B cell (primary cell): Measurements from ENCODE around the gene ARHGDIA. TPM values are rescaled to one million over a fixed set of nuclear protein-coding genes. Genes with fewer than 3 reads are reported as not detected.

Experiments used
- ATAC-seq: fragments of 200-7000 bp; cut with Tn5 transposase; one replicate; pipeline ENCODE4 v1.10.0; 2021; ENCODE audit warnings: low read depth, mild to moderate bottlenecking, moderate number of reproducible peaks, moderate library complexity
- CTCF ChIA-PET: fragments of 350-600 bp; sonication (Branson Sonifier 250); formaldehyde crosslinking; loops from one replicate; lab custom pipeline; 2021; ENCODE audit warnings: antibody characterized with exemption, inconsistent platforms; lab: Charles Lee
- POLR2A ChIA-PET: fragments of 350-600 bp; sonication (Branson Sonifier 250); formaldehyde crosslinking; loops from one replicate; lab custom pipeline; 2021; ENCODE audit warnings: antibody characterized with exemption; lab: Charles Lee
- DNase-seq: peaks from one replicate; pipeline ENCODE4 v3.0.0; 2013
- H2AFZ ChIP-seq: 2 replicates; pipeline ENCODE4 v1.6.1; 2012; ENCODE audit warnings: mild to moderate bottlenecking, low read depth, low read length; ENCODE audit not compliant: insufficient read depth, poor library complexity, severe bottlenecking
- H3K27ac ChIP-seq, 2 donors: 1 replicate in 1 of 2; 2 replicates in 1 of 2; pipeline ENCODE4 v1.5.1; 2012 to 2013; ENCODE audit warnings: low read length in 2 of 2, mild to moderate bottlenecking in 2 of 2, moderate library complexity in 1 of 2
- H3K27me3 ChIP-seq, 4 experiments: fragments of 200-600 bp in 1 of 4; sonication (generic) in 1 of 4; replicated peaks in 1 of 4; 1 replicate in 2 of 4; 2 replicates in 2 of 4; pipeline versions ENCODE4 v1.6.1 to v1.7.0; 2013 to 2016; ENCODE audit warnings: low read length in 3 of 4, mild to moderate bottlenecking in 2 of 4, mixed read lengths in 1 of 4, moderate library complexity in 1 of 4; ENCODE audit not compliant: insufficient read depth in 4 of 4, control insufficient read depth in 3 of 4; ENCODE audit errors: control extremely low read depth in 1 of 4
- H3K36me3 ChIP-seq, 2 experiments: replicated peaks in 1 of 2; 1 replicate in 1 of 2; 2 replicates in 1 of 2; pipeline versions ENCODE4 v1.6.1 to v1.7.1; 2013; ENCODE audit warnings: low read length in 1 of 2; ENCODE audit not compliant: insufficient read depth in 2 of 2, control insufficient read depth in 1 of 2; ENCODE audit errors: control extremely low read depth in 1 of 2, extremely low read depth in 1 of 2
- H3K4me1 ChIP-seq, 2 donors: fragments of 200-600 bp in 1 of 2; sonication (generic) in 1 of 2; 1 replicate in 1 of 2; 2 replicates in 1 of 2; pipeline versions ENCODE4 v1.5.1 to v1.6.1; 2013 to 2017; ENCODE audit warnings: low read length in 2 of 2; ENCODE audit not compliant: control insufficient read depth in 2 of 2, insufficient read depth in 2 of 2
- H3K4me2 ChIP-seq: replicated peaks from 2 replicates; pipeline ENCODE3; 2012; ENCODE audit warnings: mild to moderate bottlenecking, low read depth, low read length; ENCODE audit not compliant: poor library complexity, severe bottlenecking
- H3K4me3 ChIP-seq, 5 experiments: fragments of 200-600 bp in 1 of 5; sonication (generic) in 1 of 5; 1 replicate in 3 of 5; 2 replicates in 2 of 5; pipeline versions ENCODE4 v1.5.1 to v1.7.0; 2011 to 2016; ENCODE audit warnings: low read length in 4 of 5, mild to moderate bottlenecking in 4 of 5, low read depth in 2 of 5, control low read depth in 1 of 5, moderate library complexity in 1 of 5; ENCODE audit not compliant: insufficient read depth in 1 of 5; ENCODE audit errors: control extremely low read depth in 1 of 5, extremely low read depth in 1 of 5
- H3K79me2 ChIP-seq: fragments of 200-600 bp; sonication (generic); one replicate; pipeline ENCODE4 v1.6.0; 2016; ENCODE audit warnings: low read length; ENCODE audit not compliant: control insufficient read depth, insufficient read depth
- H3K9ac ChIP-seq: fragments of 200-600 bp; sonication (generic); 2 replicates; pipeline ENCODE4 v1.6.1; 2017; ENCODE audit warnings: mild to moderate bottlenecking, low read length, moderate library complexity
- H3K9me3 ChIP-seq, 3 donors: one replicate each; pipeline versions ENCODE4 v1.6.1 to v1.7.1; 2013; ENCODE audit warnings: low read length in 2 of 3; ENCODE audit not compliant: control insufficient read depth in 2 of 3, insufficient read depth in 1 of 3; ENCODE audit errors: control extremely low read depth in 1 of 3
- H4K20me1 ChIP-seq: 2 replicates; pipeline ENCODE4 v1.6.0; 2012; ENCODE audit warnings: mild to moderate bottlenecking, low read length; ENCODE audit not compliant: insufficient read depth, control insufficient read depth, poor library complexity, severe bottlenecking
- H3K27ac Mint-ChIP-seq: one replicate; pipeline ENCODE4 v1.8.0; 2021; ENCODE audit warnings: mixed read lengths
- H3K27me3 Mint-ChIP-seq: one replicate; pipeline ENCODE4 v1.8.0; 2021; ENCODE audit warnings: mixed read lengths
- H3K4me1 Mint-ChIP-seq: one replicate; pipeline ENCODE4 v1.8.0; 2021; ENCODE audit warnings: mixed read lengths
- H3K4me3 Mint-ChIP-seq: one replicate; pipeline ENCODE4 v1.8.0; 2021; ENCODE audit warnings: mixed read lengths
- H3K9me3 Mint-ChIP-seq: one replicate; pipeline ENCODE4 v1.8.0; 2022; ENCODE audit warnings: mixed read lengths; ENCODE audit not compliant: insufficient read depth
- EZH2 ChIP-seq: IDR thresholded peaks from 2 replicates; pipeline ENCODE4 v1.6.1; 2012; ENCODE audit warnings: borderline replicate concordance, low read depth, mild to moderate bottlenecking, moderate library complexity, low read length; ENCODE audit not compliant: insufficient read depth, poor library complexity, severe bottlenecking
- WGBS: methylation state at CpG from one replicate; pipeline ENCODE4 v1.1.5; 2013; ENCODE audit warnings: missing lambda C conversion rate; ENCODE audit not compliant: insufficient coverage; 5-methylcytosine and 5-hydroxymethylcytosine counted together
- intact Hi-C: fragments of 100-400 bp; cut with micrococcal nuclease; formaldehyde crosslinking; loops from one replicate; pipeline ENCODE4 v1.10.0; 2022
- polyA plus RNA-seq: library from polyadenylated mRNA; depleted of rRNA; stranded (reverse); fragments of >200 nt; gene quantifications from 2 replicates; pipeline ENCODE4 v1.2.3, GENCODE V29; 2012
- total RNA-seq, 2 donors: library from RNA; stranded (reverse); fragments of 120-200 nt in 1 of 2; gene quantifications; 1 replicate in 1 of 2; 2 replicates in 1 of 2; pipeline versions ENCODE4 v1.2.3 to v1.2.4, GENCODE V29; 2013 to 2022
- TF ChIP-seq, protein P1 (sequence below): fragments of 200-600 bp; IDR thresholded peaks from one replicate; pipeline ENCODE4 v1.8.0; 2022; ENCODE audit warnings: antibody characterized with exemption, mild to moderate bottlenecking

Gene ARHGDIA
- total and polyA plus RNA-seq, 2 donors (not counting 1 experiment from before 2014, with no cell fraction given), result 262 to 510 TPM

DNA sequence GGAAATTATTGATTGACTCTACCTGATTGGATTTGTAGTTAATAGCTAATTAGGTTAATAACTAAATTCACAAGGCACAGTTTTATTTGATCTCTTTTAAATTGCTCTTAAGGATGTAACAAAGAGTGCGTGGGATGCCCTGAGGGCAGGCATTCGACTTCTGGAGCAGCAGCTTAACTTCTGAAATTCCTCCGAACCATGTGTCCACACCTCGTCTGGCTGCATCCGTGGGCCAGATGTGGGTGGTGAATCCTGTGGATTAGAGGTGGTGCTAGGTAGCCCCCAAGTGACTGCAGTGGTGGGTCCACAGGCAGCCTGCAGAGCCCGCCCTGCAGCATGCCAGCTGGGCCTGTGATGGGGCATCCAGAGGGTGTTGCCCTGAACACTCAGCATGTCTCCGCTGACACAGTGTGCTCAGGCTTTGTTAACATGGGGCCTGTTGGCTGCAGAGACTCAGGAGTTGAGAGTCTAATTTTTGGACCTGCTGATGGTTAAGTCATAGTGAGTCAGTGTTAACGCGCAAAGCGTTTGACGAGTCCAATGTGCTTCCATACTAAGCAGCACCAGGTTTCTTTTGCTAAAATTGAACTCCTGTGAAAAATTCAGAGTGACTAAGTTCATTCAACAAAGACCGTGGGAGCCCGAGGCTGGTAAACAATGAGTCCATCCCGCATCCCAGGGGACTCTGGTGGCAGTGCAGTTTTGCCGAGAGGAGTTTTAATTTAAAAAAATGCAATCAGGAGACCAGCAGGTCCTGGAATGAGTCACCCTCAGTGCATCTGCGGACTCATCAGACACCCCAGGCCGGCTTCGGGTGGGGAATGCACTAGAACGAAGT is 27.1 kb upstream of the ARHGDIA start:
- no peaks in the 10 kb centered on the region for H4K20me1 ChIP-seq
- Mint-ChIP-seq H3K9me3 (no peaks in the 10 kb centered on the region), H3K27ac (no peak overlapping the region), H3K4me1 (peaks cover 6% of the 10 kb centered on the region), H3K4me3 (no peak overlapping the region), H3K27me3 (peaks cover 7% of the 10 kb centered on the region)
- ChIA-PET POLR2A (no interaction called here), CTCF (interaction anchor here (1.1 kb wide), 1 partner anchor 29 kb away, joined by 3 read pairs; no protein-coding TSS in a partner anchor)
- TF ChIP-seq, protein P1, sequence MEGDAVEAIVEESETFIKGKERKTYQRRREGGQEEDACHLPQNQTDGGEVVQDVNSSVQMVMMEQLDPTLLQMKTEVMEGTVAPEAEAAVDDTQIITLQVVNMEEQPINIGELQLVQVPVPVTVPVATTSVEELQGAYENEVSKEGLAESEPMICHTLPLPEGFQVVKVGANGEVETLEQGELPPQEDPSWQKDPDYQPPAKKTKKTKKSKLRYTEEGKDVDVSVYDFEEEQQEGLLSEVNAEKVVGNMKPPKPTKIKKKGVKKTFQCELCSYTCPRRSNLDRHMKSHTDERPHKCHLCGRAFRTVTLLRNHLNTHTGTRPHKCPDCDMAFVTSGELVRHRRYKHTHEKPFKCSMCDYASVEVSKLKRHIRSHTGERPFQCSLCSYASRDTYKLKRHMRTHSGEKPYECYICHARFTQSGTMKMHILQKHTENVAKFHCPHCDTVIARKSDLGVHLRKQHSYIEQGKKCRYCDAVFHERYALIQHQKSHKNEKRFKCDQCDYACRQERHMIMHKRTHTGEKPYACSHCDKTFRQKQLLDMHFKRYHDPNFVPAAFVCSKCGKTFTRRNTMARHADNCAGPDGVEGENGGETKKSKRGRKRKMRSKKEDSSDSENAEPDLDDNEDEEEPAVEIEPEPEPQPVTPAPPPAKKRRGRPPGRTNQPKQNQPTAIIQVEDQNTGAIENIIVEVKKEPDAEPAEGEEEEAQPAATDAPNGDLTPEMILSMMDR, result no peak
- no peak for TF ChIP-seq EZH2
- ATAC-seq (no peak), DNase-seq (no peak)
- peaks cover 2 to 35% of the 10 kb centered on the region in 2 experiments for H3K36me3 ChIP-seq
- no peak overlapping the region for H3K4me2 ChIP-seq
- intact Hi-C loops, result no loop called here
- no peaks in the 10 kb centered on the region for H3K9me3 ChIP-seq
- H3K9ac ChIP-seq, result no peak overlapping the region
- H3K4me1 ChIP-seq, result peaks cover 9 to 15% of the 10 kb centered on the region in 2 donors
- H2AFZ ChIP-seq, result no peak overlapping the region
- peaks cover 0 to 20% (median 7%) of the 10 kb centered on the region in 4 experiments for H3K27me3 ChIP-seq
- H3K27ac ChIP-seq, result no peak overlapping the region
- no peak overlapping the region for H3K4me3 ChIP-seq
- WGBS, result 94% methylated on average over 19 of the region's 19 CpGs
- peaks cover 5% of the 10 kb centered on the region for H3K79me2 ChIP-seq

DNA sequence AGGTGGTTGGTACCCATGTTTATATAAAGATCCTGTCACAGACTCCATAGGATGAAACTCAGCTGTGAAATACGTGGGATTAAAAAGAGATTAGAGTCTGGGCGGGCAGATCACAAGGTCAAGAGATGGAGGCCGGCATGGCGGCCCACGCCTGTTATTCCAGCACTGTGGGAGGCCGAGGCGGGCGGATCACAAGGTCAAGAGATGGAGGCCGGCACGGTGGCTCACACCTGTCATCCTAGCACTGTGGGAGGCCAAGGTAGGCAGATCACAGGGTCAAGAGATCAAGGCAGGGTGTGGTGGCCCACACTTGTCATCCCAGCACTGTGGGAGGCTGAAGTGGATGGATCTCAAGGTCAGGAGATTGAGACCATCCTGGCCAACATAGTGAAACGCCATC is 24.3 kb upstream of the ARHGDIA start:
- CTCF ChIA-PET, result no interaction called here
- ATAC-seq, result no peak
- WGBS, result 99% methylated on average over 7 of the region's 11 CpGs

More for the DNA sequence above, 24.3 kb upstream of the ARHGDIA start:
- H3K27me3 Mint-ChIP-seq, result no peaks in the 10 kb centered on the region
- Histone ChIP-seq H3K9me3 (no peaks in the 10 kb centered on the region), H3K4me1 (peaks cover 3 to 17% of the 10 kb centered on the region in 2 donors), H3K4me3 (no peak overlapping the region), H3K4me2 (no peak overlapping the region), H3K27ac (no peak overlapping the region), H3K9ac (no peak overlapping the region), H4K20me1 (no peaks in the 10 kb centered on the region), H2AFZ (no peak overlapping the region), H3K36me3 (peaks cover 2 to 32% of the 10 kb centered on the region in 2 experiments), H3K79me2 (peaks cover 17% of the 10 kb centered on the region), H3K27me3 (no peaks in the 10 kb centered on the region)
- intact Hi-C loops, result no loop called here
- H3K4me1 Mint-ChIP-seq, result peaks cover 10% of the 10 kb centered on the region
- TF ChIP-seq, protein P1, result no peak
- TF ChIP-seq EZH2, result no peak
- POLR2A ChIA-PET, result no interaction called here
- DNase-seq, result no peak
- H3K9me3 Mint-ChIP-seq, result no peaks in the 10 kb centered on the region
- H3K27ac Mint-ChIP-seq, result no peak overlapping the region
- no peak overlapping the region for H3K4me3 Mint-ChIP-seq
